Limb (tissue), 2 donors: ENCODE measurements around the gene DHRS9.
"Not testable (repeated sequence)": the region's sequence is repeated elsewhere in the genome, so short reads cannot be mapped to it uniquely, and the experiment has no call there.

Experiments
- DNase-seq, 2 donors: peaks; one replicate each; pipeline ENCODE4 v3.0.0-alpha.2; 2016; ENCODE audit errors: extremely low spot score in 2 of 2

The DHRS9 gene

GRCh38 chr2:169131587-169132512 lies 62.5 kb downstream of the DHRS9 start:
- peak in 1 of 2 donors; percentile 47 for DNase-seq

DNA sequence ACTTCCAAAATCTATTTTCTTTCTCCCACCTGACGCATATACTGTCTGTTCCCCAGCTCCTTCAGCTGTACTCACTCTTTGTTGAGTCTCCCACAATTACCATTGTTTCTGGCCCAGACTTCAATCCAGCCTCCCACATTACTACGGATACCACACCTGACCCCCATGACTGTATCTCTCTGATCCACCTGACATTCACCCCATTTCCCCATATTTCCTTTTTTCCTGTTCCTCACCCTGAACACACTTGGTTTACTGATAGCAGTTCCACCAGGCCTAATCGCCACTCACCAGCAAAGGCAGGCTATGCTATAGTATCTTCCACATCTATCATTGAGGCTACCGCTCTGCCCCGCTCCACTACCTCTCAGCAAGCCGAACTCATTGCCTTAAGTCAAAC lies 64.9 kb downstream of the DHRS9 start:
- not testable (repeated sequence) for DNase-seq

GRCh38 chr2:169136428-169136827 lies 67.1 kb downstream of the DHRS9 start:
- not testable (repeated sequence) for DNase-seq

DNA sequence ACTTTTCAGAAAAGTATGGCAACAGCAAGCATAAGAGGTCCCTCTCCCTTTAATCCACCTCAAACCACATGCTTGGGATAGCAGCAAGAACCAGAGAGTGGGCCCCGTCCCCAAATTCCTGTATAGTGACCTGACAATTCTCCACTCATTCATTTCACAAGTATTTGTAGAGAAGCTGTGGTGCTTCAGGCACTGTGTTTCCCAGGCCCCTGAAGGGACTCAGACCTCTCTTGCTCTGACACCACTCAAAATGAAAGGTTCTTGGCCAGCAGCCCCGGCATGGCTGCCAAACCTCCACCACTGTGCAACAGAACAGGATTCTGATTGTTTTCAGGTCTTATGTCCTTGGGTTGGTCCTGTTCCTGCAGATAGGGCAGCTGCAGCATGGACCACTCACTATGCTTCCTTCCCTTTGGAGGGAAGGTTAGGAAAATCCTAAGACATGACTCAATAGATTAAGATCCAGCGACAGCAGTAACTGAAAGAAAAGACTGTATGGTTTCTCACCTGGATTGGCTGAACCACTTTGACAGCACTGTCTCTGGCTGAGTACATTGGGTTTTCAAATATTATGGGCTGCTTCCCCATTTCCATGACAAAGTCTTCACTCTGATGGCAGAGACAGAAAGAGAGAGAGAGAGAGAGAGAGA lies 67.6 kb downstream of the DHRS9 start:
- DNase-seq: no peak

DNA sequence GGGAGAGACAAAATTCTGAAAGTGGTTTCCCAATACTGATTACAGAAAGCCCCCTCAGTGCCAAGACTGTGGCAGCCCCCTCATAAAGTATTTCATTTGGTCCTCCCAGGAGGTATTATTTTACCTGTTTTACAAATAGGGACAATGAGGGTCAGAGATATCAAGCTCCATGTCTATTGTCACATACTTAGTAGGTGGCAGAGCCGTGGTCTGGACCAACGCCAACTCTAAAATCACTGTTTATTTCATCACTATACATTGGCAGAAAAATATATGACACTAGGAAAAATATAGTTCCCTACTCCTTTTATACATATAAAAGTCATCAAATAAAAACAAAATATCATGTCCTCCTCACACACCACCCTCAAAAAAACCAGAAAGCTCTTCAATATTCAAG lies 68.6 kb downstream of the DHRS9 start:
- no peak for DNase-seq

- no peak for DNase-seq
Observed at GRCh38 chr2:169139145-169139544, 69.8 kb downstream of the DHRS9 start.

GRCh38 chr2:169139993-169140767 lies 70.8 kb downstream of the DHRS9 start:
- DNase-seq: no peak

- peak; percentile 18 to 51 for DNase-seq
Observed at GRCh38 chr2:169141713-169142352, 72.5 kb downstream of the DHRS9 start.

DNA sequence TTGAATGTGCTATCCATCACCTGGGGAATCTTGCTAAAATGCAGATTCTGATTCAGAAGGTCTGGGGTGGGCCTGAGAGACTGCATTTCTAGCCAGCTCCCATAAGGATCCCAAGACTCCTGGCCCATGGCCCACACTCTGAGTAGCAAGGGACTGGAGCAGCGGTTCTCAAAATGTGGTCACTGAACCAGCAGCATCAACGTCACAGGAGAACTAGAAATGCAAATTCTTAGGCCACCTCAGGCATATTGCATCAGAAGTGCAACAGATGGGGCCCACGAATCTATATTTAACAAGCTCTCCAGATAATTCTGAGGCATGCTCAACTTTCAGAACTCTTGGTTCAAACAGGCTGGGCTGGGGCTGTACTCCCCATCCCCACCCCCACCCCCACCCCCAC lies 74.6 kb downstream of the DHRS9 start:
- no peak for DNase-seq
